Measurements from ENCODE around the gene HLCS. TPM values are rescaled to one million over a fixed set of nuclear protein-coding genes. Genes with fewer than 3 reads are reported as not detected.

Gene HLCS
- total RNA-seq, 1 donor from 2014 or later: 21.9 TPM

DNA sequence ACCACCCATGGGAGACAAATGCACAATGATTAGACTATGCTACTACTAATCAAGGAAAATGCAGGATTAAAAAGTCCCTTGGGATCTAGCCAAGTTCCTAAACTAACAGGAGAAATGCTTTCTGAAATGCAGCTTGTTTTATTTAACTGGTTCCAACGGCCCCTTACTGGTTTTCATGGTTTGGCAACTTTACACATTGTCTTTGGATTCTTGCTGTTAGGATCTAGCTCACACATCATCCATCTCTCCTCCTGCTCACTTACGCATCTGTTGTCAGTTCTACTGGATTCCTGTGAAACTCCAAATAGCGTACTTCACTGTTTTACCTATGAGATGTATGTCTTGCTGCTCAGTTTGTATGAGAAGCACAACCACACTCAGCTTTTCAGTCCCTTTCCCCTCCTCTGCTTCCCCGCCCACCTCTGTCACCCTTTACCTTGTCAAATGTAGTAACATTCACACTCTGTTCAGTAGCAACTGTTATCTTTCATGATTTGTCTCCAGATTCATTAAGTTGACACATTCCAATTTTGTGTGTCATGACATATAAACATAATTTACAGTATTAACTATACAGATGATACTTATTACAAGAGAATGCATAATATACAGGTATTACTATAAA, 137.5 kb downstream of the HLCS start:
- Mint-ChIP-seq H3K27me3 (ENCODE audit: low read depth) (no peaks in the 10 kb centered on the region), H3K9me3 (no peaks in the 10 kb centered on the region), H3K4me1 (no peaks in the 10 kb centered on the region), H3K4me3 (no peak overlapping the region), H3K36me3 (ENCODE audit: low read depth) (no peaks in the 10 kb centered on the region), H3K27ac (ENCODE audit: unreplicated experiment) (no peak overlapping the region)
- TF ChIP-seq CTCF (conservative IDR thresholded peaks at IDR 0.05): no peak
- DNase-seq (ENCODE audit: low read depth, low spot score): no peak

DNA sequence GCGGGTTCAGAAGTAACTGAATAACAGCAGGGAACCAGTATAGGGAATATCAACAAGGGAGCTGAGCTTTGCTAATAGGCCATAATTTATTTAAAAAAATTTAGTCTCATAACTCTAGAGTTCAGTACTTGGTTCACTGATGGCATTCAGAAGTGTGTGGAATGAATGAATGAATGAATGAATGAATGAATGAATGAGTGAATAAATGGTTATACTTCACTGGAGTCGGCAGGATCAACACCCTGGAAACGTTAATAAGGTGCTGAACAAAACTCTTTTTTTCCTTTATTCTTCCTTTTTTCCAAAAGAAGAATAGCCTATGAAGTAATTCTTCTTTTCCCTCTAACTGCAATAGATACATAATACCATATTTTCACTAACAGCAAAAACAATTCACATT, 138.3 kb downstream of the HLCS start:
- no peaks in the 10 kb centered on the region for H3K4me1 Mint-ChIP-seq
- no peak overlapping the region for H3K4me3 Mint-ChIP-seq
- H3K36me3 Mint-ChIP-seq (ENCODE audit: low read depth): no peaks in the 10 kb centered on the region
- H3K27ac Mint-ChIP-seq (ENCODE audit: unreplicated experiment): no peak overlapping the region
- H3K27me3 Mint-ChIP-seq (ENCODE audit: low read depth): no peaks in the 10 kb centered on the region
- no peaks in the 10 kb centered on the region for H3K9me3 Mint-ChIP-seq
- TF ChIP-seq CTCF (conservative IDR thresholded peaks at IDR 0.05): no peak
- no peak for DNase-seq (ENCODE audit: low read depth, low spot score)

GRCh38 chr21:36825658-36826057, 140.8 kb downstream of the HLCS start:
- no peaks in the 10 kb centered on the region for H3K9me3 Mint-ChIP-seq
- H3K4me1 Mint-ChIP-seq: no peaks in the 10 kb centered on the region
- H3K4me3 Mint-ChIP-seq: no peak overlapping the region
- no peaks in the 10 kb centered on the region for H3K36me3 Mint-ChIP-seq (ENCODE audit: low read depth)
- DNase-seq (ENCODE audit: low read depth, low spot score): no peak
- no peaks in the 10 kb centered on the region for H3K27me3 Mint-ChIP-seq (ENCODE audit: low read depth)
- no peak for TF ChIP-seq CTCF (conservative IDR thresholded peaks at IDR 0.05)
- no peak overlapping the region for H3K27ac Mint-ChIP-seq (ENCODE audit: unreplicated experiment)

GRCh38 chr21:36821032-36821299, 145.5 kb downstream of the HLCS start:
- H3K36me3 Mint-ChIP-seq (ENCODE audit: low read depth): no peaks in the 10 kb centered on the region

DNA sequence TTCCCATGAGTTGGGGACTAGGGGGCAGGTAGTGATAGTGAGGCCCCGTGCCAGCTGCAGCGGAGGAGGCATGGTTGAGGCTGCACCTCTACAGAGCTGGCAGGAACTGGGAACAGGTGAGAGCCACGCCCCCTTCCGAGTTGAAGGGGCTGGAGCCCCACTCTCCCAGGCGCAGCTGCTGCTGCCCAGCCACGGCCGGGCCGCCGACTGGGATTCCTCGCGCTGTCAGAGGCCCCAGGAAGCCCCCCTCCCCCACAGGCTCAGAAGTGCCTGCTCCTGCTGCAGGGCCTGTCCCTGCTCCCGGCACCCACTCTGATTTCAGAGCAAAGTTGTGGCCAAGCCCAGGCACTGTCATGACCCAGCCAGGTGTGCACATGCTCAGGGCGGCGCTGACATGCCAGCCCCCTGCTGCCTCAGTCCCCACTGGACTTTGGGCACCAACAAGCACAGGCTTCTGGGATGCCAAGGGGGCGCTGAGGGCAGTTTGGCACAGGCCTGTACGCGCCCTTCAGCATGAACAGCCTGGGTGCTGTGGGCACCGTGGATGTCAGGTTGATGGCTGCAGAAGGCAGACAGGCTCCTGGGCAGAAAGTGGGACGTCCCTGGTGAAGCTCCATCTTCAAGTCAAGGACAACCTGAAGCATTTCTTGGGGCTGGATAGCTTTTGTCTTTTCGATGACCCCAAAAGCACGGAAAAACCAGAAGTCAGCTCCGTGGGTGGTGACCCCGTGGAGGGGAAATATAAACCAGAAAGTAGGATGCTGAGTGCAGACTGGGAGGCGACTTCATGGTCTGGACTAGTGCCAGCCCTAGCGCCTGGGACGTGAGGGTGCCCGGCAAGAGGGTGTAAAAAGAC, 146.1 kb downstream of the HLCS start:
- H3K36me3 Mint-ChIP-seq (ENCODE audit: low read depth): no peaks in the 10 kb centered on the region
- DNase-seq (ENCODE audit: low read depth, low spot score): no peak
- H3K27ac Mint-ChIP-seq (ENCODE audit: unreplicated experiment): no peak overlapping the region
- H3K27me3 Mint-ChIP-seq (ENCODE audit: low read depth): no peaks in the 10 kb centered on the region
- H3K9me3 Mint-ChIP-seq: no peaks in the 10 kb centered on the region
- no peaks in the 10 kb centered on the region for H3K4me1 Mint-ChIP-seq
- no peak for TF ChIP-seq CTCF (conservative IDR thresholded peaks at IDR 0.05)
- H3K4me3 Mint-ChIP-seq: no peak overlapping the region

More at GRCh38 chr21:36821032-36821299, 145.5 kb downstream of the HLCS start:
- no peak for TF ChIP-seq CTCF (conservative IDR thresholded peaks at IDR 0.05)
- no peaks in the 10 kb centered on the region for H3K4me1 Mint-ChIP-seq
- no peaks in the 10 kb centered on the region for H3K27me3 Mint-ChIP-seq (ENCODE audit: low read depth)
- no peak overlapping the region for H3K27ac Mint-ChIP-seq (ENCODE audit: unreplicated experiment)
- H3K9me3 Mint-ChIP-seq: no peaks in the 10 kb centered on the region
- no peak overlapping the region for H3K4me3 Mint-ChIP-seq
- no peak for DNase-seq (ENCODE audit: low read depth, low spot score)
